H9 (cell line): ENCODE measurements around the gene NPHP1. TPM values are rescaled to one million over a fixed set of nuclear protein-coding genes. Genes with fewer than 3 reads are reported as not detected.

Experiments used
- DNase-seq: peaks from one replicate; pipeline ENCODE4 v3.0.0-alpha.2; 2017
- H2AFZ ChIP-seq: one replicate; pipeline ENCODE4 v1.6.1; 2013; ENCODE audit warnings: mild to moderate bottlenecking, low read length, control low read depth, moderate library complexity
- H2AK5ac ChIP-seq: 2 replicates; pipeline ENCODE4 v1.6.1; 2013; ENCODE audit warnings: low read length, control low read depth, mixed read lengths; ENCODE audit not compliant: insufficient read length
- H2BK120ac ChIP-seq: one replicate; pipeline ENCODE4 v1.6.1; 2013; ENCODE audit warnings: low read depth, mild to moderate bottlenecking, low read length, control low read depth, inconsistent platforms; ENCODE audit not compliant: poor library complexity, severe bottlenecking
- H2BK12ac ChIP-seq: 2 replicates; pipeline ENCODE4 v1.6.1; 2013; ENCODE audit warnings: low read length, control low read depth, mixed read lengths, low read depth; ENCODE audit not compliant: insufficient read length
- H2BK15ac ChIP-seq: 2 replicates; pipeline ENCODE4 v1.6.1; 2013; ENCODE audit warnings: low read depth, low read length, control low read depth
- H2BK20ac ChIP-seq: one replicate; pipeline ENCODE4 v1.6.1; 2013; ENCODE audit warnings: low read depth, mild to moderate bottlenecking, low read length, control low read depth, inconsistent platforms; ENCODE audit not compliant: poor library complexity, severe bottlenecking
- H2BK5ac ChIP-seq: 2 replicates; pipeline ENCODE4 v1.6.1; 2013; ENCODE audit warnings: low read length, control low read depth, mixed read lengths; ENCODE audit not compliant: insufficient read length
- H3K14ac ChIP-seq: 2 replicates; pipeline ENCODE4 v1.6.1; 2013; ENCODE audit warnings: low read length, control low read depth; ENCODE audit not compliant: insufficient read depth
- H3K18ac ChIP-seq: 2 replicates; pipeline ENCODE4 v1.6.1; 2013; ENCODE audit warnings: low read depth, mild to moderate bottlenecking, mixed read lengths, low read length, control low read depth; ENCODE audit not compliant: insufficient read length
- H3K23ac ChIP-seq: 2 replicates; pipeline ENCODE4 v1.6.1; 2013; ENCODE audit warnings: low read length, control low read depth, mixed read lengths, low read depth; ENCODE audit not compliant: insufficient read length
- H3K23me2 ChIP-seq: 2 replicates; pipeline ENCODE4 v1.6.1; 2013; ENCODE audit warnings: low read depth, mild to moderate bottlenecking, mixed read lengths, low read length, control low read depth; ENCODE audit not compliant: insufficient read length, poor library complexity, severe bottlenecking
- H3K27ac ChIP-seq: 2 replicates; pipeline ENCODE4 v1.5.1; 2013; ENCODE audit warnings: low read length, control low read depth, mixed read lengths, low read depth; ENCODE audit not compliant: insufficient read length
- H3K27me3 ChIP-seq: 2 replicates; pipeline ENCODE4 v1.6.1; 2013; ENCODE audit warnings: low read length, control low read depth, inconsistent platforms; ENCODE audit not compliant: insufficient read depth
- H3K4ac ChIP-seq: 2 replicates; pipeline ENCODE4 v1.6.1; 2013; ENCODE audit warnings: low read depth, mild to moderate bottlenecking, control low read depth, inconsistent platforms, low read length, moderate library complexity
- H3K4me1 ChIP-seq: 2 replicates; pipeline ENCODE4 v1.6.1; 2013; ENCODE audit warnings: low read length, control low read depth, inconsistent platforms; ENCODE audit not compliant: insufficient read depth
- H3K4me2 ChIP-seq: 2 replicates; pipeline ENCODE4 v1.6.1; 2013; ENCODE audit warnings: low read length, control low read depth, mixed read lengths; ENCODE audit not compliant: insufficient read length, insufficient read depth
- H3K56ac ChIP-seq: 2 replicates; pipeline ENCODE4 v1.6.1; 2013; ENCODE audit warnings: low read depth, mild to moderate bottlenecking, mixed read lengths, low read length, control low read depth; ENCODE audit not compliant: insufficient read length
- H3K79me1 ChIP-seq: 2 replicates; pipeline ENCODE4 v1.6.1; 2013; ENCODE audit warnings: low read depth, mild to moderate bottlenecking, moderate library complexity, low read length, control low read depth, inconsistent platforms; ENCODE audit not compliant: insufficient read depth, poor library complexity, severe bottlenecking
- H3K79me2 ChIP-seq: 2 replicates; pipeline ENCODE4 v1.6.1; 2013; ENCODE audit warnings: low read length, control low read depth, inconsistent platforms; ENCODE audit not compliant: insufficient read depth
- H3K9ac ChIP-seq: 2 replicates; pipeline ENCODE4 v1.6.1; 2013; ENCODE audit warnings: low read length, control low read depth, mixed read lengths; ENCODE audit not compliant: insufficient read length; ENCODE audit errors: extremely low read depth
- H3K9me3 ChIP-seq: one replicate; pipeline ENCODE4 v1.6.1; 2013; ENCODE audit warnings: low read depth, low read length, inconsistent platforms; ENCODE audit not compliant: control insufficient read depth
- H3T11ph ChIP-seq: one replicate; pipeline ENCODE4 v1.6.1; 2013; ENCODE audit warnings: mild to moderate bottlenecking, low read length, control low read depth, inconsistent platforms
- H4K20me1 ChIP-seq: one replicate; pipeline ENCODE4 v1.6.1; 2013; ENCODE audit not compliant: control insufficient read depth, insufficient read length, insufficient read depth
- H4K5ac ChIP-seq: 2 replicates; pipeline ENCODE4 v1.6.1; 2013; ENCODE audit warnings: low read depth, mild to moderate bottlenecking, mixed read lengths, low read length, control low read depth; ENCODE audit not compliant: insufficient read length
- H4K8ac ChIP-seq: replicated peaks from 2 replicates; pipeline ENCODE4 v1.6.1; 2013; ENCODE audit warnings: low read length, control low read depth, mixed read lengths, low read depth; ENCODE audit not compliant: insufficient read length
- H4K91ac ChIP-seq: 2 replicates; pipeline ENCODE4 v1.6.1; 2013; ENCODE audit warnings: low read depth, mild to moderate bottlenecking, moderate library complexity, mixed read lengths, low read length, control low read depth; ENCODE audit not compliant: insufficient read length
- H3K27ac Mint-ChIP-seq, 3 experiments: 2 replicates in 2 of 3; 3 replicates in 1 of 3; pipeline ENCODE4 v1.8.0; 2020 to 2021; ENCODE audit warnings: mixed read lengths in 3 of 3, mild to moderate bottlenecking in 1 of 3, moderate library complexity in 1 of 3
- H3K27me3 Mint-ChIP-seq: 2 replicates; pipeline ENCODE4 v1.8.0; 2021; ENCODE audit warnings: low read depth, mild to moderate bottlenecking, moderate library complexity, mixed read lengths
- H3K36me3 Mint-ChIP-seq, 3 experiments: 2 replicates in 2 of 3; 3 replicates in 1 of 3; pipeline ENCODE4 v1.8.0; 2020 to 2021; ENCODE audit warnings: low read depth in 3 of 3, mixed read lengths in 3 of 3; ENCODE audit not compliant: insufficient read depth in 1 of 3
- H3K4me1 Mint-ChIP-seq, 2 experiments: 2 replicates each; pipeline ENCODE4 v1.8.0; 2020; ENCODE audit warnings: mixed read lengths in 2 of 2
- H3K4me3 Mint-ChIP-seq, 2 experiments: 2 replicates in 1 of 2; 3 replicates in 1 of 2; pipeline ENCODE4 v1.8.0; 2020 to 2021; ENCODE audit warnings: mild to moderate bottlenecking in 2 of 2, mixed read lengths in 2 of 2, moderate library complexity in 1 of 2
- H3K9me3 Mint-ChIP-seq, 2 experiments: 2 replicates in 1 of 2; 3 replicates in 1 of 2; pipeline ENCODE4 v1.8.0; 2020; ENCODE audit warnings: mild to moderate bottlenecking in 2 of 2, mixed read lengths in 2 of 2, moderate library complexity in 1 of 2
- CTCF ChIP-seq: fragments of 200-600 bp; sonication (generic); conservative IDR thresholded peaks from 3 replicates; pipeline ENCODE4 v1.8.0; 2021; ENCODE audit warnings: antibody characterized with exemption, mild to moderate bottlenecking
- WGBS: extraction: QIAGEN DNeasy Blood & Tissue Kit; methylation state at CpG from one replicate; pipeline ENCODE4 v1.1.7; 2013; ENCODE audit warnings: missing lambda C conversion rate, low lambda C conversion rate, mixed read lengths; ENCODE audit not compliant: insufficient read length; ENCODE audit errors: extremely low coverage; 5-methylcytosine and 5-hydroxymethylcytosine counted together
- total RNA-seq: library from RNA; stranded (reverse); gene quantifications from 2 replicates; pipeline ENCODE4 v1.2.1, GENCODE V29; 2021

Gene NPHP1
- total RNA-seq, 1 experiment from 2014 or later, result 2.1 TPM

GRCh38 chr2:110215566-110216158, 10.8 kb upstream of the NPHP1 start:
- H4K91ac ChIP-seq, result no peak overlapping the region

More at GRCh38 chr2:110215566-110216158, 10.8 kb upstream of the NPHP1 start:
- H4K5ac ChIP-seq, result no peak overlapping the region
- TF ChIP-seq CTCF, result no peak
- H4K20me1 ChIP-seq, result no peaks in the 10 kb centered on the region
- H3K18ac ChIP-seq, result no peak overlapping the region
- no peak overlapping the region for H2BK120ac ChIP-seq
- H2AK5ac ChIP-seq, result no peak overlapping the region
- H3K4me1 Mint-ChIP-seq, result no peaks in the 10 kb centered on the region
- no peak overlapping the region for H3K9ac ChIP-seq
- H3K23ac ChIP-seq, result no peak overlapping the region
- peaks cover 14% of the 10 kb centered on the region for H3K9me3 ChIP-seq
- WGBS, result no CpG with 5 or more reads among the region's 4 CpGs
- H3K27ac ChIP-seq, result no peak overlapping the region
- no peaks in the 10 kb centered on the region for H3K79me1 ChIP-seq
- H2BK20ac ChIP-seq, result no peak overlapping the region
- H3K27me3 Mint-ChIP-seq, result peaks cover 19% of the 10 kb centered on the region
- H2BK12ac ChIP-seq, result no peak overlapping the region
- H3K4ac ChIP-seq, result no peak overlapping the region
- peaks cover 12 to 26% (median 13%) of the 10 kb centered on the region in 3 experiments for H3K36me3 Mint-ChIP-seq
- no peak overlapping the region for H3T11ph ChIP-seq
- H3K23me2 ChIP-seq, result no peaks in the 10 kb centered on the region
- H3K27ac Mint-ChIP-seq, result no peak overlapping the region
- H3K79me2 ChIP-seq, result no peaks in the 10 kb centered on the region
- no peak overlapping the region for H2AFZ ChIP-seq
- no peak overlapping the region for H3K56ac ChIP-seq
- no peak overlapping the region for H2BK15ac ChIP-seq
- no peak for DNase-seq
- no peaks in the 10 kb centered on the region for H3K27me3 ChIP-seq
- H2BK5ac ChIP-seq, result no peak overlapping the region
- no peak overlapping the region for H4K8ac ChIP-seq
- H3K4me2 ChIP-seq, result no peak overlapping the region
- no peaks in the 10 kb centered on the region for H3K4me1 ChIP-seq
- H3K14ac ChIP-seq, result no peak overlapping the region
- peaks cover 36 to 49% of the 10 kb centered on the region in 2 experiments for H3K9me3 Mint-ChIP-seq
- H3K4me3 Mint-ChIP-seq, result no peak overlapping the region
